ES-I3 (cell line): ENCODE results near the gene FAM20C.

Experiments used
- H3K36me3 ChIP-seq: 2 replicates; pipeline ENCODE4 v1.6.1; 2013; ENCODE audit warnings: mild to moderate bottlenecking, low read length, control low read depth, moderate library complexity; ENCODE audit not compliant: insufficient read depth
- H3K4me1 ChIP-seq: 2 replicates; pipeline ENCODE4 v1.6.1; 2013; ENCODE audit warnings: mild to moderate bottlenecking, control low read depth, low read length; ENCODE audit not compliant: insufficient read depth
- H3K9ac ChIP-seq: 2 replicates; pipeline ENCODE4 v1.6.1; 2013; ENCODE audit warnings: low read depth, mild to moderate bottlenecking, low read length, moderate library complexity
- H3K9me3 ChIP-seq: 2 replicates; pipeline ENCODE4 v1.6.1; 2013; ENCODE audit warnings: mild to moderate bottlenecking, low read length, moderate library complexity; ENCODE audit not compliant: control insufficient read depth, insufficient read depth

FAM20C gene

GRCh38 chr7:191981-192649 lies at the start of gene FAM20C:
Gene FAM20C (plus strand): TSS chr7:192571. CDS start chr7:193200, 629 bp downstream.
- Histone ChIP-seq H3K9me3 (no peaks in the 10 kb centered on the region), H3K4me1 (peaks cover 15% of the 10 kb centered on the region), H3K9ac (peak within 1 kb of the TSS; percentile 76), H3K36me3 (no peaks in the 10 kb centered on the region; the same call in 1 of the 2 replicates)

- no peaks in the 10 kb centered on the region for H3K9me3 ChIP-seq
- no peak overlapping the region for H3K9ac ChIP-seq
- peaks cover 3% of the 10 kb centered on the region; the same call in 1 of the 2 replicates for H3K4me1 ChIP-seq
- no peaks in the 10 kb centered on the region; the same call in 1 of the 2 replicates for H3K36me3 ChIP-seq
Measured at GRCh38 chr7:143145-143751, 49.1 kb upstream of the FAM20C start.

- Histone ChIP-seq H3K9ac (no peak overlapping the region), H3K36me3 (no peaks in the 10 kb centered on the region; the same call in 1 of the 2 replicates), H3K9me3 (no peaks in the 10 kb centered on the region), H3K4me1 (peaks cover 3% of the 10 kb centered on the region; the same call in 1 of the 2 replicates)
Measured at GRCh38 chr7:143811-144453, 48.4 kb upstream of the FAM20C start.

GRCh38 chr7:144454-144826 lies 47.9 kb upstream of the FAM20C start:
- H3K9me3 ChIP-seq, result no peaks in the 10 kb centered on the region
- peaks cover 2% of the 10 kb centered on the region; the same call in 1 of the 2 replicates for H3K4me1 ChIP-seq
- no peaks in the 10 kb centered on the region; the same call in 1 of the 2 replicates for H3K36me3 ChIP-seq
- H3K9ac ChIP-seq, result no peak overlapping the region

GRCh38 chr7:145863-146262 lies 46.5 kb upstream of the FAM20C start:
- Histone ChIP-seq H3K9ac (no peak overlapping the region), H3K4me1 (no peaks in the 10 kb centered on the region; the same call in 1 of the 2 replicates), H3K9me3 (no peaks in the 10 kb centered on the region), H3K36me3 (no peaks in the 10 kb centered on the region; the same call in 1 of the 2 replicates)

- H3K4me1 ChIP-seq, result no peaks in the 10 kb centered on the region; the same call in 1 of the 2 replicates
- peak overlapping the region; percentile 78 for H3K9ac ChIP-seq
Measured at GRCh38 chr7:148543-148931, 43.8 kb upstream of the FAM20C start.

GRCh38 chr7:148932-149790 lies 43.2 kb upstream of the FAM20C start:
- H3K36me3 ChIP-seq, result no peaks in the 10 kb centered on the region; the same call in 1 of the 2 replicates
- H3K9me3 ChIP-seq, result no peaks in the 10 kb centered on the region
- H3K9ac ChIP-seq, result peak overlapping the region; percentile 78
- H3K4me1 ChIP-seq, result no peaks in the 10 kb centered on the region; the same call in 1 of the 2 replicates

More at GRCh38 chr7:148543-148931, 43.8 kb upstream of the FAM20C start:
- Histone ChIP-seq H3K36me3 (no peaks in the 10 kb centered on the region; the same call in 1 of the 2 replicates), H3K9me3 (no peaks in the 10 kb centered on the region)

- H3K9ac ChIP-seq, result peak overlapping the region; percentile 78
- no peaks in the 10 kb centered on the region for H3K9me3 ChIP-seq
- no peaks in the 10 kb centered on the region; the same call in 1 of the 2 replicates for H3K4me1 ChIP-seq
- H3K36me3 ChIP-seq, result no peaks in the 10 kb centered on the region; the same call in 1 of the 2 replicates
Measured at GRCh38 chr7:149791-150636, 42.4 kb upstream of the FAM20C start.

GRCh38 chr7:150811-151221 lies 41.6 kb upstream of the FAM20C start:
- no peaks in the 10 kb centered on the region for H3K9me3 ChIP-seq
- no peak overlapping the region for H3K9ac ChIP-seq
- peaks cover 2% of the 10 kb centered on the region; the same call in 1 of the 2 replicates for H3K4me1 ChIP-seq
- no peaks in the 10 kb centered on the region; the same call in 1 of the 2 replicates for H3K36me3 ChIP-seq

GRCh38 chr7:151346-152050 lies 40.9 kb upstream of the FAM20C start:
- Histone ChIP-seq H3K36me3 (no peaks in the 10 kb centered on the region), H3K9me3 (no peaks in the 10 kb centered on the region), H3K4me1 (peaks cover 4% of the 10 kb centered on the region; the same call in 1 of the 2 replicates), H3K9ac (no peak overlapping the region)

GRCh38 chr7:152702-153391 lies 39.5 kb upstream of the FAM20C start:
- no peak overlapping the region for H3K9ac ChIP-seq
- H3K4me1 ChIP-seq, result peaks cover 4% of the 10 kb centered on the region; the same call in 1 of the 2 replicates
- no peaks in the 10 kb centered on the region for H3K9me3 ChIP-seq
- no peaks in the 10 kb centered on the region for H3K36me3 ChIP-seq

GRCh38 chr7:153604-154003 lies 38.8 kb upstream of the FAM20C start:
- H3K9ac ChIP-seq, result no peak overlapping the region
- H3K9me3 ChIP-seq, result no peaks in the 10 kb centered on the region
- peaks cover 4% of the 10 kb centered on the region; the same call in 1 of the 2 replicates for H3K4me1 ChIP-seq
- no peaks in the 10 kb centered on the region for H3K36me3 ChIP-seq
